ENCODE measurements around the gene KLF1.

KLF1 gene

GRCh38 chr19:12881172-12881808 lies 5.7 kb downstream of the KLF1 start, which contains the start of gene DNASE2:
Gene DNASE2, minus strand, starts transcription at chr19:12881449. Its CDS starts 74 bp downstream, at chr19:12881375.
- H3K27ac ChIP-seq (ENCODE audit: low read depth, low read length), result peak within 1 kb of the TSS; percentile 73
- H3K27me3 ChIP-seq (ENCODE audit: control insufficient read depth in 1 of 2, insufficient read depth in 2 of 2, low read length in 2 of 2), result no peaks in the 10 kb centered on the region
- peaks cover 0 to 18% of the 10 kb centered on the region in 2 donors for H3K4me1 ChIP-seq (ENCODE audit: control insufficient read depth in 1 of 2, insufficient read depth in 2 of 2, low read length in 2 of 2)
- peak within 1 kb of the TSS; percentile 85 to 94 for H3K4me3 ChIP-seq (ENCODE audit: low read depth in 1 of 2, low read length in 2 of 2)
- peaks cover 8 to 13% of the 10 kb centered on the region in 2 donors for H3K9me3 ChIP-seq (ENCODE audit: control insufficient read depth in 1 of 2, low read length in 2 of 2)
- peaks cover 3 to 7% of the 10 kb centered on the region in 2 donors for H3K36me3 ChIP-seq (ENCODE audit: control insufficient read depth in 1 of 2, insufficient read depth in 2 of 2, low read length in 2 of 2)
- H3K9ac ChIP-seq (ENCODE audit: low read depth in 1 of 2, low read length in 2 of 2), result peak within 1 kb of the TSS; percentile 81 to 92

DNA sequence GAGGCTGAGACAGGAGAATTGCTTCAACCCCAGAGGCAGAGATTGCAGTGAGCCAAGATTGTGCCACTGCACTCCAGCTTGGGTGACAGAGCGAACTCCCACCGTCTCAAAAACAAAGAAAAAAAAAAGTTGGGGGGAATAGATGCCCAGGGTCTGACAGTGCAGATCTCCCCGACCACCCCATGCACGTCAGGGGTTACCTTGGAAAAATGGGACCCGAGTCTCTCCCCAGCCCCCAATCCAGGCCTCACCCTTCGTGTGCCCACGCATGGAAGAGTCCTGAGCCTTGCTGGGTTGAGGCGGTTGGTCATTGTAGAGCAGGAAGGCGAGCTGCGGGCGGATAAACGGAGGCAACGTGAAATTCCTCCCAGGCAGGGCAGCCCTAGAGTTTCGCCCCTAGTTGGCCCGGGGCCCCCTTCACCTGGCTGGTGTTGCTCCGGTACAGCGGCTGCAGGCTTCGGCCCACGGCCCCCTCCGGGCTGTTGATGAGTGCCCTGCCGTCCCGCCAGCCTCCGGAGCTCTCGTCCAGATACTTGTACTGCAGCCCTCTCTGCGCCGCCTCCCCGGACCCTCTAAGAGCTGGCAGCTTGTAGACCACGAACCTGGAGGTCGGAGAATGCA lies 6.3 kb downstream of the KLF1 start:
- Histone ChIP-seq H3K4me1 (ENCODE audit: control insufficient read depth in 1 of 2, insufficient read depth in 2 of 2, low read length in 2 of 2) (peaks cover 0 to 16% of the 10 kb centered on the region in 2 donors), H3K9ac (ENCODE audit: low read depth in 1 of 2, low read length in 2 of 2) (peak overlapping the region; percentile 81 to 92), H3K27me3 (ENCODE audit: control insufficient read depth in 1 of 2, insufficient read depth in 2 of 2, low read length in 2 of 2) (no peaks in the 10 kb centered on the region), H3K9me3 (ENCODE audit: control insufficient read depth in 1 of 2, low read length in 2 of 2) (peaks cover 8 to 13% of the 10 kb centered on the region in 2 donors), H3K27ac (ENCODE audit: low read depth, low read length) (peak overlapping the region; percentile 73), H3K36me3 (ENCODE audit: control insufficient read depth in 1 of 2, insufficient read depth in 2 of 2, low read length in 2 of 2) (peaks cover 3 to 11% of the 10 kb centered on the region in 2 donors), H3K4me3 (ENCODE audit: low read depth in 1 of 2, low read length in 2 of 2) (peak overlapping the region; percentile 85 to 94)

DNA sequence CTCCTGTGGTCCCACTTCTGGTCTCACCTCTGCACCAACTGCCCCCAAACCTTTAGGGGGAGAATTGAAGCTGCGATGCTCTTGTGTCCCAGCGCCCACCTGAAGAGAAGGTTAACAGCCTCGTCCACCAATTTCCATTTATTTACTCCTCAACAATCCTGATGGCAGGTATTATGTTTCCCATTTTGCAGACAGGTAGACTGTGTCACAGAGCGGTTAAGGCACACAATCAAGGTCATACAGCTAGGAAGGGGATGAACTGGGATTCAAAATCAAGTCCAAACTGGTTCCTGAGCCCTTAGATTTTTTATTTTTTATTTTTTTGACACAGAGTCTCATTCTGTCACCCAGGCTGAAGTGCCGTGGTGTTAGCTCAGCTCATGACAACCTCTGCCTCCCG lies 11.9 kb downstream of the KLF1 start:
- no peaks in the 10 kb centered on the region for H3K9me3 ChIP-seq (ENCODE audit: control insufficient read depth in 1 of 2, low read length in 2 of 2)
- no peaks in the 10 kb centered on the region for H3K27me3 ChIP-seq (ENCODE audit: control insufficient read depth in 1 of 2, insufficient read depth in 2 of 2, low read length in 2 of 2)
- H3K4me1 ChIP-seq (ENCODE audit: control insufficient read depth in 1 of 2, insufficient read depth in 2 of 2, low read length in 2 of 2), result no peaks in the 10 kb centered on the region
- H3K27ac ChIP-seq (ENCODE audit: low read depth, low read length), result no peak overlapping the region
- peaks cover 3 to 18% of the 10 kb centered on the region in 2 donors for H3K36me3 ChIP-seq (ENCODE audit: control insufficient read depth in 1 of 2, insufficient read depth in 2 of 2, low read length in 2 of 2)
- no peak overlapping the region for H3K4me3 ChIP-seq (ENCODE audit: low read depth in 1 of 2, low read length in 2 of 2)
- no peak overlapping the region for H3K9ac ChIP-seq (ENCODE audit: low read depth in 1 of 2, low read length in 2 of 2)

GRCh38 chr19:12873891-12874745 lies 12.9 kb downstream of the KLF1 start:
- Histone ChIP-seq H3K9ac (ENCODE audit: low read depth in 1 of 2, low read length in 2 of 2) (no peak overlapping the region), H3K4me1 (ENCODE audit: control insufficient read depth in 1 of 2, insufficient read depth in 2 of 2, low read length in 2 of 2) (no peaks in the 10 kb centered on the region), H3K36me3 (ENCODE audit: control insufficient read depth in 1 of 2, insufficient read depth in 2 of 2, low read length in 2 of 2) (peaks cover 3 to 18% of the 10 kb centered on the region in 2 donors), H3K4me3 (ENCODE audit: low read depth in 1 of 2, low read length in 2 of 2) (peak overlapping the region in 1 of 2 donors; percentile 63), H3K27ac (ENCODE audit: low read depth, low read length) (no peak overlapping the region), H3K9me3 (ENCODE audit: control insufficient read depth in 1 of 2, low read length in 2 of 2) (no peaks in the 10 kb centered on the region), H3K27me3 (ENCODE audit: control insufficient read depth in 1 of 2, insufficient read depth in 2 of 2, low read length in 2 of 2) (no peaks in the 10 kb centered on the region)

- H3K27ac ChIP-seq (ENCODE audit: low read depth, low read length), result no peak overlapping the region
- no peaks in the 10 kb centered on the region for H3K4me1 ChIP-seq (ENCODE audit: control insufficient read depth in 1 of 2, insufficient read depth in 2 of 2, low read length in 2 of 2)
- no peak overlapping the region for H3K9ac ChIP-seq (ENCODE audit: low read depth in 1 of 2, low read length in 2 of 2)
- no peaks in the 10 kb centered on the region for H3K27me3 ChIP-seq (ENCODE audit: control insufficient read depth in 1 of 2, insufficient read depth in 2 of 2, low read length in 2 of 2)
- H3K36me3 ChIP-seq (ENCODE audit: control insufficient read depth in 1 of 2, insufficient read depth in 2 of 2, low read length in 2 of 2), result peaks cover 2 to 17% of the 10 kb centered on the region in 2 donors
- no peaks in the 10 kb centered on the region for H3K9me3 ChIP-seq (ENCODE audit: control insufficient read depth in 1 of 2, low read length in 2 of 2)
- peak overlapping the region; percentile 50 to 63 for H3K4me3 ChIP-seq (ENCODE audit: low read depth in 1 of 2, low read length in 2 of 2)
These were observed 13.8 kb downstream of the KLF1 start for GRCh38 chr19:12872941-12873890.

DNA sequence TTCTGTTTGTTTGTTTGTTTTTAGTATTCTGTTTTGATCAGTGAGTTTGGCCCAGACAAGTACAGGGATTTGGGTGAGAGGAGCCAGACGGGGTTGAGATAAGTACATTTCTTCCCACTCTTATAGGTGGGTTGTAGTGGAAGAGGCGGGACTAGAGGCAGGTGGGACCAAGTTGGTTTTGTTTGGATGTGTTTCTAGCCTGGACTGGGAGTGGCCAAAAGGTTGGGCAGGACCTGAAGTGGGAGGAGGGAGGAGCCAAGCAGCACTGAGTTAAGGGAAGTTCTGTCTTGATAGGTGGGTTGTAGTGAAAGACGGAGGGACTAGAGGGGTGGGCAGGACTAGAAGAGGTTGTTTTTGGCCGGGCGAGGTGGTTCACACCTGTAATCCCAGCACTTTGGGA lies 14.7 kb downstream of the KLF1 start:
- no peak overlapping the region for H3K27ac ChIP-seq (ENCODE audit: low read depth, low read length)
- peaks cover 0 to 11% of the 10 kb centered on the region in 2 donors for H3K36me3 ChIP-seq (ENCODE audit: control insufficient read depth in 1 of 2, insufficient read depth in 2 of 2, low read length in 2 of 2)
- H3K27me3 ChIP-seq (ENCODE audit: control insufficient read depth in 1 of 2, insufficient read depth in 2 of 2, low read length in 2 of 2), result no peaks in the 10 kb centered on the region
- no peaks in the 10 kb centered on the region for H3K9me3 ChIP-seq (ENCODE audit: control insufficient read depth in 1 of 2, low read length in 2 of 2)
- H3K4me3 ChIP-seq (ENCODE audit: low read depth in 1 of 2, low read length in 2 of 2), result no peak overlapping the region
- H3K9ac ChIP-seq (ENCODE audit: low read depth in 1 of 2, low read length in 2 of 2), result no peak overlapping the region
- peaks cover 3 to 7% of the 10 kb centered on the region in 2 donors for H3K4me1 ChIP-seq (ENCODE audit: control insufficient read depth in 1 of 2, insufficient read depth in 2 of 2, low read length in 2 of 2)

GRCh38 chr19:12871681-12872080 lies 15.3 kb downstream of the KLF1 start:
- Histone ChIP-seq H3K4me1 (ENCODE audit: control insufficient read depth in 1 of 2, insufficient read depth in 2 of 2, low read length in 2 of 2) (peaks cover 6 to 11% of the 10 kb centered on the region in 2 donors), H3K27me3 (ENCODE audit: control insufficient read depth in 1 of 2, insufficient read depth in 2 of 2, low read length in 2 of 2) (no peaks in the 10 kb centered on the region), H3K4me3 (ENCODE audit: low read depth in 1 of 2, low read length in 2 of 2) (no peak overlapping the region), H3K9ac (ENCODE audit: low read depth in 1 of 2, low read length in 2 of 2) (no peak overlapping the region), H3K36me3 (ENCODE audit: control insufficient read depth in 1 of 2, insufficient read depth in 2 of 2, low read length in 2 of 2) (peaks cover 0 to 11% of the 10 kb centered on the region in 2 donors), H3K9me3 (ENCODE audit: control insufficient read depth in 1 of 2, low read length in 2 of 2) (no peaks in the 10 kb centered on the region), H3K27ac (ENCODE audit: low read depth, low read length) (no peak overlapping the region)

DNA sequence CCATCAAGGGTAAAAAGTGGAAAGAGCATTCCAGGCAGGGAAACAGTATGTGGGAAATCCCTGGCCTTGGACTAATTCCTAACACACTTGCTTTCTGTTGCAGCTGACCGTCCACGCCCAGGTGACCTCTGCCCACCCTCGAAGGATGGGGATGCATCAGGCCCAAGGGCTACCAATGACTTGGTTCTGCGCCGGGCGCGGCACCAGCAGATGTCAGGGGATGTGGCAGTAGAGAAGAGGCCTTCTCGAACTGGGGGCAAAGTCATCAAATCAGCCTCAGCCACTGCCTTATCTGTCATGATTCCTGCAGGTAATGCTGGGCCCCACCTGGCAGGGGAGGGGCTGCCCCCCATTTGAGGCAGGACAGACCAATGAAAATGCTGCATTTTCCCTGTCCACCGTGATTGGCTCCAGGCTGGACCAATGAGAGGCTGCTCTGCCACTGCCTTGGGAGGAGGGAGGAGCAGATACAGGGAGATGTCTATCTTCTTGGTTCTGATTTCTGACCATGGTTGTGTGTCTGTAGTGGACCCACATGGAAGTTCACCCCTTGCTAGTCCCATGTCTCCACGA lies 18.4 kb downstream of the KLF1 start:
- Histone ChIP-seq H3K4me1 (ENCODE audit: control insufficient read depth in 1 of 2, insufficient read depth in 2 of 2, low read length in 2 of 2) (peaks cover 6 to 11% of the 10 kb centered on the region in 2 donors), H3K9ac (ENCODE audit: low read depth in 1 of 2, low read length in 2 of 2) (no peak overlapping the region), H3K9me3 (ENCODE audit: control insufficient read depth in 1 of 2, low read length in 2 of 2) (no peaks in the 10 kb centered on the region), H3K36me3 (ENCODE audit: control insufficient read depth in 1 of 2, insufficient read depth in 2 of 2, low read length in 2 of 2) (no peaks in the 10 kb centered on the region), H3K4me3 (ENCODE audit: low read depth in 1 of 2, low read length in 2 of 2) (no peak overlapping the region), H3K27me3 (ENCODE audit: control insufficient read depth in 1 of 2, insufficient read depth in 2 of 2, low read length in 2 of 2) (no peaks in the 10 kb centered on the region), H3K27ac (ENCODE audit: low read depth, low read length) (no peak overlapping the region)
